Right lobe of liver (tissue), 4 donors: ENCODE results near the gene SMAD7.

ENCODE experiments used
- CTCF ChIP-seq, 4 donors: fragments of 200-600 bp in 3 of 4; fragments of 450-650 bp in 1 of 4; IDR thresholded peaks; one replicate each; pipeline versions ENCODE4 v1.5.1 to v1.8.0; 2016 to 2022; ENCODE audit warnings: antibody characterized with exemption in 4 of 4, mild to moderate bottlenecking in 2 of 4
- POLR2A ChIP-seq: fragments of 450-650 bp; IDR thresholded peaks from one replicate; pipeline ENCODE4 v1.6.1; 2017; ENCODE audit warnings: antibody characterized with exemption, mild to moderate bottlenecking
- donor health status: DM: no; HTN: no; CAD: no.
- donor health status: DM: no; HTN: no; CAD: no.
- donor health status: DM: no; HTN: yes; CAD: no.

- TF ChIP-seq CTCF (IDR thresholded peaks at IDR 0.05) (no peak), POLR2A (no peak)
Measured at GRCh38 chr18:48899558-48900174, 51.1 kb downstream of the SMAD7 start.
